ENCODE measurements around the gene CAPRIN1.

DNA sequence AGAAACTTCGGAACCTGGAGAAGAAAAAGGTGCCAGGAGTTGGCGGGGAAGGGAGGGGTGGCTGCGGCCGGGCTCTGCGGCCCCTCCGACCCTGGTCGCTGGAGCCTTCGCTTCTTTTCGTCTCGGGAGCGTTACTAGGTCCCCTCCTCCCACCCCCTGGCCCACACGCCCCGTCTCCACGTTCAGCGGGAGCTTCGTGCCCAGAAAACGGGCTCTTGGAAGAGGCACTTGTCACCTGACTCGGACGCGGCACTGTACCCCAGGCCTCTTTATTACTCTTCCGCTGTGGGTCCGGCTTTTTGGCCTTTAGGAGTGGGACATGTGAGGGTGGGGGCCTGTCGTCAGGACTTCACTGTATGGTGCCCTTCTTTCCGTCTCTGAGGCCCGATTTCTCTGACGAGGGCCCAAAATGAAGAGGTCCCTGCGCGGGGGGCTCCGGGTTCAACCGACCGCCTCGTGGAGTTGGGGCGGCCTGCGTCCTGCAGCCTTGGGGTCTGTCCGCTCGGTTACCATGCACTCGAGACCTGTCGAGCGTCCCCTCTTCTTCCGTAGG, 1.2 kb downstream of the CAPRIN1 start:
- TF ChIP-seq GATA2 (IDR thresholded peaks at IDR 0.05; ENCODE audit: low read depth, low read length), result no peak
- no peak for TF ChIP-seq GATA3 (IDR thresholded peaks at IDR 0.05; ENCODE audit: low read depth, low read length)
